Hematopoietic multipotent progenitor cell treated with erythropoietin and hydrocortisone succinate and interleukin-3 and kit ligand, for 4 days (in vitro differentiated cells): ENCODE data around the gene DKKL1.
"Not testable (repeated sequence)": the region's sequence is repeated elsewhere in the genome, so short reads cannot be mapped to it uniquely, and the experiment has no call there.

ENCODE experiments used
- DNase-seq: peaks from one replicate; pipeline ENCODE4 v3.0.0-alpha.2; 2015

Gene DKKL1

DNA sequence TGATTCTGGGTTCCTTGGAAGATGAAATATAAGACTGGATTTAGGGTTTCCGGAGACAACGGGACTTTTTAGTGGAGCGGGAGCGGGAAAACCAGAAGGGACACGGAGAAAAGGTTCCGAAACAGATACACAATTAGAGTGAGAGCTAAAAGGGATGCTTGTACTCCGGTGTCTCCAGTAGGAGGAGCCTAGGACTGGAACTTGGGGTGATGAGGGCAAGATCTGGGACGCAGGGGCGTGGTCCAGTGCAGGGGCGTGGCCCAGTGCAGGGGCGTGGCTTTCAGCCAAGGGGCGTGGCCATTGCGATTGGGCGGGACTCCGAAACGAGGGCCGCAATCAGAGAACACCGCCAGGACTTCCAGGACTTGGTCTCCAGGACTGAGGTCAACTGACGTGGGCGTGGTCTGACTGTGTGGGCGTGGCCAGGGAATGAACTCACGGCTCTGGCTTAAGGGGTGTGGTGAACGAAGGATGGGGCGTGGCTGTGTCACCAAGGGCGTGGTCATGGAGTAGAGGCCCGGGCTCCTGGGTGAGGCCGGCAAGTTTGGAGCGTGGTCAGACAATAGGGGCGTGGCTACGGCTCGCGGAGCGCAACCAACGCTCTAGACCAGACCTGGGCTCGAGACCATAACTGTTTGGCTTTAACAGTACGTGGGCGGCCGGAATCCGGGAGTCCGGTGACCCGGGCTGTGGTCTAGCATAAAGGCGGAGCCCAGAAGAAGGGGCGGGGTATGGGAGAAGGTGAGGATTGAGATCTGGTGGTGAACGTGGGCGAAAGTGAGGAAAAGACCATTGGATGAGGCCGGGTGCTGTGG is at the start of gene DKKL1:
DKKL1 (plus strand) TSS at position 610 of the 815 bp plus-strand sequence; CDS start at position 732, 122 bp downstream.
- DNase-seq = peak; percentile 97

DNA sequence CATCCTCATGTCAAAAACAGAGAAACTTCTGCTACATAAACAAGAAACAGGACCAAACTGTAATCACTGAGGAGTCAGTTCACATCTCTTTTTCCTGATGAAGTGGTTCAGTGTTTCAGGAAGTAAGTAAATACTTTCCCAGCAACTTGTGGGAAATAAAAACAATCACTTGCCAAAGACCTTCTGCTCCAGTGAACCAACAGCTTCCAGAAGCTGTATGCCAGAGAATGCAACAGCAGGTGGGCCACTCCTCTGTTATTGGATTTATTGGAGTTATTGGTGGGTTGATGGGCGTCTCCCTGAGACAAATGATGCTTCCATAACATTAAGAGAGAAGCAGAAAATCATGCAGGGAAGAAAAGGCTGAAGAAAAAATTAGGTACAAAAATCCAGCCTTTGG is 48.6 kb upstream of the DKKL1 start:
- no peak for DNase-seq

GRCh38 chr19:49316284-49316683 is 47.4 kb upstream of the DKKL1 start:
- no peak for DNase-seq

DNA sequence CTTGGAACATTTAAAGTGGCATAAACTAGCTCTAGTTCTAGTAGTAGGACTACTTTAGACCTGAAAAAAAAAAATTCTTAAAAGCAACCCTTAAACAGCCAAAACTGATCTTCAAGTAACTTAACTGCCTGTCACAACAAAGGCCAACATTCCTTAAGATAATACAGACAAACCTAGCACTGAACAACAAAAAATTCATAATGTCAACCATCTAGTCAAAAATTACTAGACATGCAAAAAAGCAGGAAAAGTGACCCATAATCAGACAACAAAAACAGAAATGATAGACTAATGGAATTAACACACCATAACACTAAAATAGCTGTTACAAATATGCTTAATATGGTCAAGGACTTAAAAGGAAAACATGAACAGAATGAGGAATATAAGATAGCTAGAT is 45.4 kb upstream of the DKKL1 start:
- no peak for DNase-seq

- DNase-seq = peak; percentile 25
Observed at GRCh38 chr19:49324801-49325576, 38.7 kb upstream of the DKKL1 start, which contains the start of gene SLC6A16. TSS of gene SLC6A16 (minus strand) at chr19:49325191. CDS start at chr19:49311347, 13,844 bp downstream.

GRCh38 chr19:49325756-49326155 is 37.9 kb upstream of the DKKL1 start:
- DNase-seq = not testable (repeated sequence)

- DNase-seq = no peak
Observed at GRCh38 chr19:49326165-49326704, 37.4 kb upstream of the DKKL1 start.

DNA sequence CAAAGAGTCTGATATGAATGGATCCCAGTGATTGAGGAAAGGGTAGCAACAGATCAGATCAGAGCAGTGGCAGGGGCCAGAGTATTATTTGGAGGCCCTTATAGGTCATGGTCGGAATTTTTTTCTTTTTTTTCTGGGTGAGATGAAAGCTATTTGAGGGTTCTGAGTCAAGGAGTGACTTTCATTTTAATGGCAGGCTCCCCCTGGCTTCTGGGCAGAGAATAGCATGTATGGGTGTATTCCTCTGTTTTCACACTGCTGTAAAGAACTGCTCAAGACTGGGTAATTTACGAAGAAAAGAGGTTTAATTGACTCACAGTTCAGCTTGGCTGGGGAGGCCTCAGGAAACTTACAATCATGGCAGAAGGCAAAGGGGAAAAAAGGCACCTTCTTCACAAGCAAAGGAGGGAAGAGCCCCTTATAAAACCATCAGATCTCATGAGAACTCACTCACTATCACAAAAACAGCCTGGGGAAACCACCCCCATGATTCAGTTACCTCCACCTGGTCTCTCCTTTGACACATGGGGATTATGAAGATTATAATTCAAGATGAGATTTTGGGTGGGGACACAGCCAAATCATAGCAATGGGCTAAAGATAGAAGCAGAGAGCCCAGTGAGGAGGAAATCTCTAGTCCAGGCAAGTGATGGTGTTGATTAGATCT is 35.7 kb upstream of the DKKL1 start:
- DNase-seq = peak; percentile 74

DNA sequence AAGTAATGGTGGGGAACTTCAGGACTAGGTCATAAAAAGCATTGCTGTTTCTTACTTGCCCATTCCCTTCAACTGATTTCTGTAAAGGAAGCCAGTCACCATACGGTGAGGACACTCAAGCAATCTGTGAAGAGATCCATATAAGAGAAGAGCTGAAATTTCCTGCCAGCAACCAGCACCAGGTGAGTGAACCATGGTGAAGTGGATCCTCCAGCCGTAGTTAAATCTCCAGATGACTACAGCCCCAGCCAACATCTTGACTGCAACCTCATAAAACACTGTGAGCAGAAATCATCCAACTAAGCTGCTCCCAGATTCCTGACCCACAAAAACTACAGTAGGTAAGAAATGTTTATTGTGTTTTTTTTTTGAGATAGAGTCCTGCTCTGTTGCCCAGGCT is 34.9 kb upstream of the DKKL1 start:
- no peak for DNase-seq

DNA sequence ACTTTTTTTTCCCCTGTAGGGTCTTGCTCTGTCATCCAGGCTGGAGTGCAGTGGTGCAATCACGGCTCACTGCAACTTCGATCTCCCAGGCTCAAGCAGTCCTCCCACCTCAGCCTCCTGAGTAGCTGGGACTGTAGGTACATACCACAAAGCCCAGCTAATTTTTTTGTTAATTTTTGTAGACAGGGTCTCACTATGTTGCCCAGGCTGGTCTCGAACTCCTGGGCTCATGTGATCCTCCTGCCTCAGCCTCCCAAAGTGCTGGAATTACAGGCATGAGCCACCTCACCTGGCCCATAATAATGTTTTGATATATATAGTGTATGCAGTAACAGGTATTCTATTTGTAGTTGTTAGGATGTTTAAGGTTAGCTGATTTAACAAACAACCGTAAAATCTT is 32.5 kb upstream of the DKKL1 start:
- not testable (repeated sequence) for DNase-seq

DNA sequence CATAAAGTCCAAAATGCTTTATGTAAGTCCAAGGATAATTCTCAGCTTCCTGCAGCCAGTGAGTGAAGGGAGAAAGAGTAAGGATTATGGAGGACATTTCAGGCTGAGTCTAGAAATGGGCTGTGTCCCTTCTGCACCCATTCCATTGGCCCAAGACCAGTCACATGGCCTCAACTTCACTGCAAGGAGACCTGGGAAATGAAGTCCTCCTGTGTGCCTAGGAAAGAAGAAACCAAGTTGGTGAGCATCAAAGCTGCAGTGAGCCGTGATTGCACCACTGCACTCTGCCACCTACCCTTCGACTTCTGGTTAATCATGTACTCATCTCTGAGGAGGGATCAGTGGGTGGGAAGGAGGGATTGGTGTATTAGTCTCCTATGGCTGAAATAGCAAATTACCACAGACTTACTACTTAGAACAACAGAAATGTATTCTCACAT is 32.0 kb upstream of the DKKL1 start:
- peak; percentile 87 for DNase-seq

GRCh38 chr19:49332691-49333417 is 30.8 kb upstream of the DKKL1 start:
- DNase-seq = not testable (repeated sequence)

DNA sequence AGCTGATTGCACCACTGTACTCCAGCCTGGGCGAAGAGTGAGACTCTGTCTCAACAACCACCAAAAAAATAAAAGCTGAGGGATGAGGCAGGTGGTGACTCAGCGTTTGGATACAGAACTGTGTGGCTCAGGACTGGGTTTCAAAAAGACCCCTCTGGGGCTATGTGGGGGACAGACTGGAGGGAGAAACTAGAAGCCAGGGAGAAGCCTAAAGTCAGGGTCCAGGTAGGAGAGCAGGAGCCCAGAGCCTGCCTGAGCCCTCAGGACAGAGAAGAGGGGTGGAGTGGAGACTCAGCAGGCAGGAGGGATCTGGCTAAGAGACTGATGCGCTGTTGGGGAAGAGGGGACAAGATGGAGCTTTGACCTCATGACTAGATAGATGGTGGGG is 30.3 kb upstream of the DKKL1 start:
- DNase-seq = no peak

DNA sequence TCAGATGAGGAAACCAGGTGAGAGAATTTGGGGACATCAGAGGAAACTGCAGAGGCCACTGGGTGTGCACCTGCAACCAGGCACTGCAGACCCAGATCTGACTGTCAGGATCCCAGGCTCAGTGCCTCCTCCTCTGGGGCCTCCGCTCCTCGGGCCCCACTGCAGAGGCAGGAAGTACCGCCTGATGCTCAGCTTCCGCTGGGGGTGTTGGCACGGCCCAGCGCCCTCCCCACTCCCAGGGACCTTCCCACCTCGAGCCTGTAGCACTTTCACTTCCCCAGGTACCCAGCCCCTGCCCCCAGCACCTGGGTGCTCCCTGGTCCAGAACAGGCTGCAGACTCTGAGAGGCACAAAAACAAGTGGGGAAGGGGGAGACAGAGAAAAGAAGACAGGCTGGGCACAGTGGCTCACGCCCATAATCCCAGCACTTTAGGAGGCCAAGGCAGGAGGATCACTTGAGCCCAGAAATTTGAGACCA is 29.8 kb upstream of the DKKL1 start:
- DNase-seq = peak; percentile 65

DNA sequence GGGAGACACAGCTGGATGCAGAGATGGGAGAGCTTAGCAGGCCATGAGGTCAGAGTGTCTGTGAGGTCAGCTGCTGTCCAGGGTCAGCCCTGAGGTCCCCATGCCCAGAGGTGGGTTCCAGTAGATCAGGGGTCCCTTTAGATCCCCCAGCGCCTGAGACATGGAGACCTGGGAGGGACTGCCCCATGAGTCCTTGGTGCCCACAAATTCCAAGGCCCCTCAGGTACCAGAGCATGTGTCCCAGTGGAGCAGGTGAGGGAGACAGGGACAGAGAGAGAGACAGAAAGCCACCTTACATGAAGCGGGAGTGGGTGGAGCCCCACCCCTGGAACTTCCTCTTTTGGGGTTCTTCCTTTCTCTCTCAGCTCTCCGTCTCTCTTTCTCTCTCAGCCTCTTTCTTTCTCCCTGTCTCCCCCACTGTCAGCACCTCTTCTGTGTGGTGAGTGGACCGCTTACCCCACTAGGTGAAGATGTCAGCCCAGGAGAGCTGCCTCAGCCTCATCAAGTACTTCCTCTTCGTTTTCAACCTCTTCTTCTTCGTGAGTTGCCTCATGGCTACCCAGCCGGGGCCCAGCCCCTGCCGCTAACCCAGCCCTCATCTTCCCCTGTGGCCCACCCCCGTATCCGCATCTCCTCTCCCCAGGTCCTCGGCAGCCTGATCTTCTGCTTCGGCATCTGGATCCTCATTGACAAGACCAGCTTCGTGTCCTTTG is 28.4 kb upstream of the DKKL1 start, which contains the start of gene CD37:
CD37 (plus strand) TSS at position 336 of the 713 bp plus-strand sequence; CDS start at position 471, 135 bp downstream.
- DNase-seq = peak; percentile 86

DNA sequence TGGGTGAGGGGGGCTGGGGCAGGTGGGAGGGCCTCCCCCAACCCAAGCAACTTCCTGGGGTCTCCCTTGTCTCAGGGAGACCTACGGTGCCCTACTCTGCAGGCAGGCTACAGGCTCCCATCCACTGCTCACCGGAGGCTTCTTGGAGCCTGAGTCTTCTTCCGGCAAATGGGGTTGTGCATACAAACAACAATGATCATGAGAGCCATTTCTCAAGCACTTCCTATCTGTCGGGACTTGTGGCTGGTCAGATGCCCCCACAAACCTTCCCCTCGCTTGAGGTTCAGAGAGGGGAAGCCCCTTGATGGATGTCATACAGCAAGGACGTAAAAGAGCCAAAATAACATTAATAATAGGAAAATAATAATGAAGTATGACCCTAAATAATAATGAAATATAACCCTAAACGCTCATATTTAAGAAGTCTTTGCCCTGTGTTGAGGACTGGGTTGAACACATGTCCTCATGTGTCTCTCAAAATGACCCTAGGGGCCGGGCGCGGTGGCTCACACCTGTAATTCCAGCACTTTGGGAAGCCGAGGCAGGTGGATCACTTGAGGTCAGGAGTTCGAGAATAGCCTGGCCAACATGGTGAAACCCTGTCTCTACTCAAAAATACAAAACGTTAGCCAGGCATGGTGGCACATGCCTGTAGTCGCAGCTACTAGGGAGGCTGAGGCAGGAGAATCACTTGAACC is 27.7 kb upstream of the DKKL1 start:
- DNase-seq = peak; percentile 63

GRCh38 chr19:49336482-49337266 is 27.0 kb upstream of the DKKL1 start:
- no peak for DNase-seq

DNA sequence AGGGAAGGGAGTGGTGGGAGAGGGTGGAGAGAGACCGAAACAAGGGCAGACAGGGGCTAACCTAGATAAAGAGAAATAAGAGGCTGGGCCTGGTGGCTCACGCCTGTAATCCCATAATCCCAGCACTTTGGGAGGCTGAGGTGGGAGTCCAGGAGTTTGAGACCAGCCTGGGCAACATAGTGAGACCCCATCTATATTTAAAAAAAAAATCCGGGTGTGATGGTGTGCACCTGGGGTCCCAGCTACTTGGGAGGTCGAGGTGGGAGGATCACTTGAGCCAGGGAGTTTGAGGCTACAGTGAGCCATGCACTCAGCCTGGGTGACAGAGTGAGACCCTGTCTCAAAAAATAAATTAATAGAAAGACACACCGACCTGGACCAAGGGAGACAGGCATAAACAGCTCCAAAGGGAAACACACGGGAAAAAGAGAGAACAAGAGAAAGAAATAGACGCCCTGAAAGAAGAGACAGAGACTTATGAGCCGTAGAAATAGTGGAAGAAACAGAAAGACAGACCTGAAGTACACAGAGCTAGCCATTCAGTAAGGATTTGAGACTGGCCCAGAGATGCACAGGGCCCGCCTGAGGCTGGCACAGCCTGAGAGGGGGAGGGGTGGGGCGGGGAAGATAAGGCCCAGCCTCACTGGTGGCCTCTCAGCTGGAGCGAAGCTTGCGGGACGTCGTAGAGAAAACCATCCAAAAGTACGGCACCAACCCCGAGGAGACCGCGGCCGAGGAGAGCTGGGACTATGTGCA is 26.2 kb upstream of the DKKL1 start:
- DNase-seq = no peak
